PC-3 (cell line): ENCODE measurements around the gene ZC3H14. TPM values are rescaled to one million over a fixed set of nuclear protein-coding genes. Genes with fewer than 3 reads are reported as not detected.
"Not testable (repeated sequence)": the region's sequence is repeated elsewhere in the genome, so short reads cannot be mapped to it uniquely, and the experiment has no call there.

Experiments used
- ATAC-seq: fragments of 200-7000 bp; cut with Tn5 transposase; 2 replicates; pipeline ENCODE4 v1.9.1; 2020; ENCODE audit warnings: mild to moderate bottlenecking, moderate library complexity
- BruUV-seq: library from RNA; stranded (reverse); fragments of 400-500 nt; replicated peaks from 2 replicates; lab custom pipeline; 2021; lab: Mats Ljungman, UMichigan
- CTCF ChIA-PET: fragments of 300-600 bp; sonication (Branson Sonifier 250); formaldehyde crosslinking; loops from one replicate; lab custom pipeline; 2022; ENCODE audit warnings: antibody characterized with exemption; lab: Charles Lee
- POLR2A ChIA-PET: fragments of 300-600 bp; sonication (Branson Sonifier 250); formaldehyde crosslinking; loops from one replicate; lab custom pipeline; 2022; ENCODE audit warnings: antibody characterized with exemption; ENCODE audit not compliant: unreplicated experiment; lab: Charles Lee
- DNase-seq: peaks from one replicate; pipeline ENCODE4 v3.0.0-alpha.2; 2015
- H2AFZ ChIP-seq: fragments of 300-600 bp; sonication (generic); 2 replicates; pipeline ENCODE4 v1.6.0; 2016; ENCODE audit warnings: antibody characterized with exemption, low read length
- H3F3A ChIP-seq: fragments of 300-600 bp; sonication (generic); one replicate; pipeline ENCODE4 v1.6.0; 2017; ENCODE audit warnings: antibody characterized with exemption, low read length, control low read depth, mild to moderate bottlenecking; ENCODE audit not compliant: unreplicated experiment
- H3K27ac ChIP-seq: fragments of 300-600 bp; sonication (generic); 2 replicates; pipeline ENCODE4 v1.5.1; 2016; ENCODE audit warnings: mild to moderate bottlenecking, low read length
- H3K27me3 ChIP-seq: fragments of 300-600 bp; sonication (generic); 2 replicates; pipeline ENCODE4 v1.6.1; 2016; ENCODE audit warnings: low read length, mixed read lengths
- H3K36me3 ChIP-seq: fragments of 300-600 bp; sonication (generic); 2 replicates; pipeline ENCODE4 v1.6.1; 2016; ENCODE audit warnings: low read depth, mixed run types, low read length, mixed read lengths
- H3K4me1 ChIP-seq: fragments of 300-600 bp; sonication (generic); 2 replicates; pipeline ENCODE4 v1.5.1; 2016; ENCODE audit warnings: low read length; ENCODE audit not compliant: insufficient read depth
- H3K4me2 ChIP-seq: fragments of 300-600 bp; sonication (generic); 2 replicates; pipeline ENCODE4 v1.6.0; 2016; ENCODE audit warnings: low read length
- H3K4me3 ChIP-seq: fragments of 300-600 bp; sonication (generic); 2 replicates; pipeline ENCODE4 v1.5.1; 2016; ENCODE audit warnings: mild to moderate bottlenecking, low read length, mixed read lengths
- H3K79me2 ChIP-seq: fragments of 300-600 bp; sonication (generic); 2 replicates; pipeline ENCODE4 v1.6.1; 2017; ENCODE audit warnings: low read length, mixed read lengths
- H3K9ac ChIP-seq: fragments of 300-600 bp; sonication (generic); 2 replicates; pipeline ENCODE4 v1.6.0; 2016; ENCODE audit warnings: mild to moderate bottlenecking, low read length
- H3K9me2 ChIP-seq: fragments of 300-600 bp; sonication (generic); replicated peaks from 2 replicates; pipeline ENCODE4 v1.6.1; 2016; ENCODE audit warnings: mixed run types, low read length, mixed read lengths
- H3K9me3 ChIP-seq: fragments of 300-600 bp; sonication (generic); 2 replicates; pipeline ENCODE4 v1.6.1; 2016; ENCODE audit warnings: low read length, mixed read lengths
- H4K20me1 ChIP-seq: fragments of 300-600 bp; sonication (generic); 2 replicates; pipeline ENCODE4 v1.6.1; 2016; ENCODE audit warnings: low read length, mixed read lengths
- CTCF ChIP-seq: fragments of 300-600 bp; sonication (generic); conservative IDR thresholded peaks from 2 replicates; pipeline ENCODE4 v1.5.1; 2017; ENCODE audit warnings: antibody characterized with exemption, low read depth, mild to moderate bottlenecking, low read length
- EZH2 ChIP-seq: fragments of 300-600 bp; sonication (generic); IDR thresholded peaks from one replicate; pipeline ENCODE4 v1.6.1; 2017; ENCODE audit warnings: antibody characterized with exemption, mild to moderate bottlenecking, low read length; ENCODE audit not compliant: unreplicated experiment
- EZH2phosphoT487 ChIP-seq: fragments of 300-600 bp; sonication (generic); IDR thresholded peaks from 2 replicates; pipeline ENCODE4 v1.6.1; 2018; ENCODE audit warnings: mild to moderate bottlenecking, antibody characterized with exemption, low read length, borderline replicate concordance
- intact Hi-C: fragments of 100-400 bp; cut with micrococcal nuclease; formaldehyde crosslinking; loops from 2 replicates; pipeline ENCODE4 v1.9.0; 2023
- total RNA-seq: library from RNA; depleted of rRNA; stranded (reverse); fragments of >200 nt; gene quantifications from 2 replicates; pipeline ENCODE4 v1.2.3, GENCODE V29; 2014

ZC3H14 gene
- total RNA-seq, 1 experiment from 2014 or later: 58.2 TPM

- Histone ChIP-seq H3F3A (peaks cover 5% of the 10 kb centered on the region), H4K20me1 (no peaks in the 10 kb centered on the region), H3K9me2 (no peaks in the 10 kb centered on the region), H3K27me3 (no peaks in the 10 kb centered on the region), H2AFZ (no peak overlapping the region), H3K4me1 (peaks cover 44% of the 10 kb centered on the region), H3K79me2 (no peaks in the 10 kb centered on the region), H3K36me3 (peaks cover 2% of the 10 kb centered on the region; the same call in 1 of the 2 replicates), H3K9ac (peak overlapping the region; percentile 50), H3K9me3 (no peaks in the 10 kb centered on the region), H3K4me3 (no peak overlapping the region), H3K27ac (peak overlapping the region; percentile 88), H3K4me2 (peak overlapping the region; percentile 45)
- intact Hi-C loops: loop anchor here (1.0 kb wide), 3 partner anchors 26 to 33 kb away; partner anchors contain the start of gene PTPN21
- ChIA-PET CTCF (no interaction called here), POLR2A (interaction anchor here (0.6 to 1.6 kb wide), 2 partner anchors 30 to 38 kb away, joined by 3 to 4 read pairs; no protein-coding TSS in a partner anchor)
- peak; percentile 74 for DNase-seq
- TSS peak; percentile 58 for BruUV-seq
- no peak for TF ChIP-seq EZH2
- no peak for TF ChIP-seq CTCF
- no peak for TF ChIP-seq EZH2phosphoT487
- peak; percentile 47 for ATAC-seq
Measured at GRCh38 chr14:88521818-88522217, 41.0 kb upstream of the ZC3H14 start.

DNA sequence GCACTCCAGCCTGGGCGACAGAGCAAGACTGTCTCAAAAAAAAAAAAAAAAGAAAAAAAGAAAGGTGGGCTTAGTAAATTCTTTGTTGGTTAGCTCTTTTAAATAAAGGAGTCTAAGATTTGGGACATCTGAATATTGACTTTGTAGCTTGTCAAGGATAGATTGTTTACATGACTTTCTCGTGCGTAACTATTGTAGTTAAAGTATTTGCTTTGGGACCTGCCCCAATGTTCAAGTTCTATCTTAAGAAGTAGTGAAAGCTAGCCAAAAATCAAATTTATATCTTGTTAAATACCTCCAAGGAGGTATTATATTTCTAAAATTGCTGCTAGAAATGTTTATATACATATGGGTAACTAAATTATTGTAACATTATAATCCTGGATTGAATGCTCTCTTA is 40.4 kb upstream of the ZC3H14 start:
- no peaks in the 10 kb centered on the region for H4K20me1 ChIP-seq
- H3K79me2 ChIP-seq: no peaks in the 10 kb centered on the region
- peak; percentile 60 for ATAC-seq
- peak; percentile 69 for DNase-seq
- H3K4me3 ChIP-seq: peak overlapping the region; percentile 10; the same call in 1 of the 2 replicates
- no peak overlapping the region for H2AFZ ChIP-seq
- no peaks in the 10 kb centered on the region for H3K27me3 ChIP-seq
- peak overlapping the region; percentile 88 for H3K27ac ChIP-seq
- peak overlapping the region; percentile 50 for H3K9ac ChIP-seq
- H3K4me1 ChIP-seq: peaks cover 44% of the 10 kb centered on the region
- TF ChIP-seq EZH2phosphoT487 (no peak), EZH2 (no peak), CTCF (no peak)
- POLR2A ChIA-PET: interaction anchor here (1.6 kb wide), 1 partner anchor 29 kb away, joined by 4 read pairs; no protein-coding TSS in a partner anchor
- TSS peak; percentile 83 for BruUV-seq
- peaks cover 2% of the 10 kb centered on the region; the same call in 1 of the 2 replicates for H3K36me3 ChIP-seq
- intact Hi-C loops: loop anchor here (1.0 kb wide), 3 partner anchors 26 to 33 kb away; partner anchors contain the start of gene PTPN21
- no peaks in the 10 kb centered on the region for H3K9me2 ChIP-seq
- CTCF ChIA-PET: interaction anchor here (0.6 to 0.9 kb wide), 2 partner anchors 29 to 38 kb away, joined by 3 to 4 read pairs; no protein-coding TSS in a partner anchor
- H3K9me3 ChIP-seq: no peaks in the 10 kb centered on the region
- peaks cover 5% of the 10 kb centered on the region for H3F3A ChIP-seq
- H3K4me2 ChIP-seq: peak overlapping the region; percentile 45

DNA sequence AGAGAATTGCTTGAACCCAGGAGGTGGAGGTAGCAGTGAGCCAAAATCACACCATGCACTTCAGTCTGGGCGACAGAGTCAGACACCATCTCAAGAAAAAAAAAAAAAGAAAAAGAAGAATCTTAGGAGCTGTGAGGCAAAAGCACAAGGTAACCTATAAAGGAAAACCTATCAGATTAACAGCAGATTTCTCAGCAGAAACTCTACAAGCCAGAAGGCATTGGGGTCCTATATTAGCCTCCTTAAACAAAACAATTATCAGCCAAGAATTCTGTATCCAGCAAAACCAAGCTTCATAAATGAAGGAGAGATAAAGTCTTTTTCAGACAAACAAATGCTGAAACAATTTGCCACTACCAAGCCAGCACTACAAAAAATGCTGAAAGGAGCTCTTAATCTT is 32.9 kb upstream of the ZC3H14 start:
- H4K20me1 ChIP-seq, H3K79me2 ChIP-seq, POLR2A ChIA-PET, H3F3A ChIP-seq, H3K9me3 ChIP-seq, H3K4me2 ChIP-seq, intact Hi-C loops, H3K4me1 ChIP-seq, H3K9ac ChIP-seq, H3K36me3 ChIP-seq, BruUV-seq, H3K27me3 ChIP-seq, DNase-seq, H2AFZ ChIP-seq, H3K27ac ChIP-seq, H3K4me3 ChIP-seq, ATAC-seq, CTCF ChIA-PET, H3K9me2 ChIP-seq: not testable (repeated sequence)
